Cardiac muscle cell (in vitro differentiated cells and primary cell): ENCODE results near the gene DPYSL3. TPM values are rescaled to one million over a fixed set of nuclear protein-coding genes. Genes with fewer than 3 reads are reported as not detected.

Source experiments
- DNase-seq, 2 donors: peaks; one replicate each; pipeline versions ENCODE4 v3.0.0 to v3.0.0-alpha.2; 2010 to 2017; ENCODE audit warnings: low read depth in 1 of 2, low spot score in 1 of 2
- H3K27ac ChIP-seq: fragments of 200-600 bp; sonication (generic); 2 replicates; pipeline ENCODE4 v1.5.1; 2016
- H3K27me3 ChIP-seq: fragments of 200-600 bp; sonication (generic); 2 replicates; pipeline ENCODE4 v1.6.0; 2016; ENCODE audit warnings: control low read depth
- H3K36me3 ChIP-seq: fragments of 200-600 bp; sonication (generic); 2 replicates; pipeline ENCODE4 v1.5.1; 2016; ENCODE audit warnings: control low read depth
- H3K4me1 ChIP-seq: fragments of 200-600 bp; sonication (generic); 2 replicates; pipeline ENCODE4 v1.8.1; 2017; ENCODE audit warnings: low read depth, mild to moderate bottlenecking, mixed run types
- H3K4me3 ChIP-seq: fragments of 200-600 bp; sonication (generic); 2 replicates; pipeline ENCODE4 v1.5.1; 2016; ENCODE audit warnings: mild to moderate bottlenecking
- H3K9me3 ChIP-seq: fragments of 200-600 bp; sonication (generic); 2 replicates; pipeline ENCODE4 v1.5.1; 2017; ENCODE audit warnings: low read depth, mild to moderate bottlenecking, control low read depth
- CTCF ChIP-seq: IDR thresholded peaks from 2 replicates; pipeline ENCODE4 v1.5.1; 2012; ENCODE audit warnings: low read depth, mild to moderate bottlenecking, low read length
- polyA plus RNA-seq: library from polyadenylated mRNA; unstranded; fragments of >200 nt; fragmentation: Nextera tagmentation; extraction: Ambion mirVana; gene quantifications from 2 replicates; pipeline ENCODE4 v1.2.1, GENCODE V29; 2016
- total RNA-seq: library from RNA; depleted of rRNA; stranded (reverse); fragments of >200 nt; gene quantifications from 2 replicates; pipeline ENCODE4 v1.2.3, GENCODE V29; 2016

The DPYSL3 gene
- total and polyA plus RNA-seq, 2 experiments from 2014 or later: 86.3 to 129 TPM

DNA sequence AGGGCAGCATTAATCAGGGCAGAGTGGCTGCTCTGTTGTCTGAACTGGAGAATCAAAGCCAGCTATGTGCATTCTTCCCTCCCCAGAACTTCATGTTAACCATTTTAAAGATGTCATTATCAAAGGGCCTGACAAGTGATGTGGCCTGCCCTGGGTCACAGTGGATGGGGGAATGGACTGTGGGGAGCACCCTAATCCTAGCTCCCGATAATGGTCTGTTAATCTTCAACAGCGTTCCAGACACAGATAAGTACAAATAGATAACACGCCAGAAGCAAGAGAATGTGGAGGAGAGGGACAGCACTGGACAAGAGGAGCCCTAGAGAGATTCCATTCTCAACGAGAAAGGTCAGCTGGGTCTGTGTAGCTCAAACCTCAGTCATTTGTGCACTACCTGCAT is 77.5 kb downstream of the DPYSL3 start:
- Histone ChIP-seq H3K4me1 (peaks cover 72% of the 10 kb centered on the region), H3K27me3 (no peaks in the 10 kb centered on the region), H3K27ac (peak overlapping the region; percentile 95), H3K36me3 (no peaks in the 10 kb centered on the region), H3K4me3 (no peak overlapping the region), H3K9me3 (no peaks in the 10 kb centered on the region)
- TF ChIP-seq CTCF: no peak
- DNase-seq: no peak

DNA sequence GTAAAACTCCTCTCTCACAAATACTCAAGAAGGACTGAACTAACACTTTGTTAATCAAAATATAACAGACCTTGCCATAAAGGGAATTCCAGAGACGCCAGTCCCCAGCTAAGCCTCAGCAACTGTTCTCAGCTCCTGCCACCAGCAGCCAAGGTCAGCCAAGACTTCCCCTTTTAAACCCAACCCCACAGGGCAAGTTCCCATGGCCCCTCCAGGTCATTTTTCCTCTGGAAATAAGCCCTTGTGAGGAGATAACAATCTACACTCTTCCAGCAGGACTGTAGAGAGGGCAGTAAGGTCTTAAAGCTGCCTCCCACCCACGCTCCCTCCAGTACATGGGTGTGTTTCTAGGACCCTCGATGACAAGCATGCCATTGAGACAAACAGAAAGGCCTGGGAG is 78.3 kb downstream of the DPYSL3 start:
- Histone ChIP-seq H3K27ac (peak overlapping the region; percentile 95), H3K4me1 (peaks cover 71% of the 10 kb centered on the region)

DNA sequence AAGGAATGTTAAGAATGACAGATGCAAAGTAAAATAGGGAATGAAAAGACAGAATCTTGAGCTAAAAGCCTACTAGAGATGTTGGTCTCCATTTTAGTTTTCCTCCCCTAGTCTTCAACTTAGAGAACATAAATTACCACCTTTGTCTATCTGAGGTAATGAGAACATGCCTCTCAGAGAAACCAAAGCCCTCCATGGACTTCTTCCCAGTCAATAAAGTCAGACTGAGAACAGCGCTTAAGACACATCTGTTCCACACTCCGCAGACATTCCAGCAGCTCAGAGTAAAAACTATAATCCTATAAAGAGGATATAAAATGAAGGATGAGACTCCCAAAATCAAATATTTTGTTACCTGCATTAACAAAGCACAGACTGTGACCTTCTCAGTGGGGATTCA is 79.2 kb downstream of the DPYSL3 start:
- no peaks in the 10 kb centered on the region for H3K27me3 ChIP-seq
- peak overlapping the region; percentile 95 for H3K27ac ChIP-seq
- no peak for TF ChIP-seq CTCF
- DNase-seq: no peak
- H3K36me3 ChIP-seq: no peaks in the 10 kb centered on the region
- H3K9me3 ChIP-seq: no peaks in the 10 kb centered on the region
- H3K4me3 ChIP-seq: no peak overlapping the region
- H3K4me1 ChIP-seq: peaks cover 62% of the 10 kb centered on the region

More for the DNA sequence above, 78.3 kb downstream of the DPYSL3 start:
- Histone ChIP-seq H3K27me3 (no peaks in the 10 kb centered on the region), H3K36me3 (no peaks in the 10 kb centered on the region), H3K4me3 (no peak overlapping the region), H3K9me3 (no peaks in the 10 kb centered on the region)
- DNase-seq: no peak
- TF ChIP-seq CTCF: no peak

- DNase-seq: peak in 1 of 2 donors; percentile 71
- Histone ChIP-seq H3K4me1 (peaks cover 39% of the 10 kb centered on the region), H3K27me3 (no peaks in the 10 kb centered on the region), H3K27ac (no peak overlapping the region), H3K9me3 (no peaks in the 10 kb centered on the region), H3K36me3 (peaks cover 3% of the 10 kb centered on the region), H3K4me3 (no peak overlapping the region)
- TF ChIP-seq CTCF: no peak
Observed at GRCh38 chr5:147427521-147428401, 82.1 kb downstream of the DPYSL3 start.

DNA sequence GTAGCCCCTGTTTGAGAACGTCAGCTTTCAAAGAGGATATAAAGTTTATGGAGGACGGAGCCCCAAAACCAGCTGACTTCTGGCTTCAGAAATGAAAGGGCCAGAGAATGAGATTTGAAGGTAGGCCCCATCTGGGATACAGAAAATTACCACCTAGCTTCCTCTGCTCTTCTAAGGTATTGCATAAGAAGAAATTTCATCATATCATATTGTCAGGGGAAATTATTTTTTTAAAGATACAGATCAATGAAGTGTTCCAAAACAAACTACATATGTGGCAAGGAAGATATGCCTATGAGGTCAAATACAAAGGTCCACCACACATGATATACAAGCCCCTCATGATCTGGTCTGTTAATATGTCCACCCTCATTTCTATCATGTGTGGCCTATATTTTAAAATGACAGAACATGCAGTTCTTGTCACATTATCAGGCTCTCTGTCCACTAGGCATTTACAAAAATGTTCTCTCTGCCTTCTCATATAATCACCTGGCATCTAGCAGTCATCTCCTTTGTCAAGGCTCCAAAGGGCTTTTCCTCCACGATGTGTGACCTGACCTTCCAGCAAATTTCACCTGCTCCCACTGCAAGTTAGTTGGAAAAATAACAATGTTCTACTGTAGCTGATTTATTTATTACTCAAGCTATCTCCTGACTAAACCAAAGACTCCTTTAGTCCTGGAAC is 83.1 kb downstream of the DPYSL3 start:
- Histone ChIP-seq H3K36me3 (peaks cover 3% of the 10 kb centered on the region), H3K4me1 (peaks cover 29% of the 10 kb centered on the region), H3K27me3 (no peaks in the 10 kb centered on the region), H3K4me3 (no peak overlapping the region), H3K27ac (no peak overlapping the region), H3K9me3 (no peaks in the 10 kb centered on the region)
- no peak for DNase-seq
- TF ChIP-seq CTCF: no peak
